Measurements from ENCODE around the gene LRCH1.
A peak's percentile ranks its signal among the peaks of the same experiment; 100 is the strongest.

The LRCH1 gene

DNA sequence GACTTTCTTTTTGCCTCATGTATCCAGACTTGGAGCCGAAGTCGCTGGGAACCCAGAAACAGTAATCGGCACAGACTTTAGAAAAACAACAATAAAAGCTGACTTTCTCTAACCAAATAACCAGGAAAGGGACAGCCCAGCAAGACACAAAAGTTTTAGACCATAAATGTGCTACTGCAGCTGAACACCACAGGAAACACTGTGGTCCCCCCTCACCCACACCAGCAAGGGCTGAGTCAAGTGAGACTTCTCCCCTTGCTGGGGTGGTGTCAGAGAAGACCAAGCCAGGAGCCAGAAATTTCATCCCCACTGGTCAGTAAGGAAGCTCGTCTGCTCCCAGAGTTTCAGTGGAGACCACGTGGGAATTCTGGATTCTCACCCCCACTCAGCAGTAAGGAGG is 173.4 kb downstream of the LRCH1 start:
- DNase-seq, result no peak
- no peak for TF ChIP-seq POLR2A (IDR thresholded peaks at IDR 0.05; ENCODE audit: low read length)
- no peak for TF ChIP-seq GATA1 (IDR thresholded peaks at IDR 0.05; ENCODE audit: low read depth, low read length)

DNA sequence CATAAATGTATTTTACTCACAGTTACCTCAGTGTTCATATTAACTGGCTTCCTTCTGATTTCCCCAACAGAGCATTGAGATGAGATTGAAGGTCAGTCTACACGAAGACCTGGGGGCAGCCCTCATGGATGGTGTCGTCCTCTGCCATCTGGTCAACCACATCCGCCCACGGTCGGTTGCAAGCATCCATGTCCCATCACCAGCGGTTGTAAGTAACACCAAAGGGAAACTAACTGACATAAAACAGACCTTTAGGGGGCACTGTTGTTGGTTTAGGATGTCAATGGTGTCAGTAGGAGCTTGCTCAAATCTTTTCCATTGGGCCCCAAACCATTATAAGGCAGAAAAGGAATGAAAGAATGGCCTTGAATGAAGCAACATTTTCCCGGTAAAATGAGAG is 175.8 kb downstream of the LRCH1 start:
- no peak for TF ChIP-seq POLR2A (IDR thresholded peaks at IDR 0.05; ENCODE audit: low read length)
- no peak for TF ChIP-seq GATA1 (IDR thresholded peaks at IDR 0.05; ENCODE audit: low read depth, low read length)
- DNase-seq, result peak; percentile 35

DNA sequence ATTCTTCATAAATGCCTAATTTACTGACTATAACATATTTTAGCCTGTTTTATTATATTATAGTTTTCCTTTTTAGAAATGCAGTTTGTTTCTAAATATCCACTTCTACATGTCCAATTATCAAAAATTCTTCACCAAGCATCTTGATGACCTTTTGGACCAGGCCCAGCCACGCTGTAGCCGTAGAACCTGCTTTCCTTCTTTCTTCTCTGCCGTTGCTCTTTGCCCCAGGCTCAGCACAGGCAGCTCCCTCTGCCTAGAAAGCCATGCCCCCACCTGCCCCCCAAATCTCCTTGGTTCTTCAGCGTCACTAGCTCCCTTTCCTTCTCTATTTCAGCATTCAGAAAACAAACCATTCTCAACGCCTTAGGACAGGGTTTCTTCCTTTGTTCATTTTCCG is 178.6 kb downstream of the LRCH1 start:
- no peak for DNase-seq
- TF ChIP-seq GATA1 (IDR thresholded peaks at IDR 0.05; ENCODE audit: low read depth, low read length) (no peak), POLR2A (IDR thresholded peaks at IDR 0.05; ENCODE audit: low read length) (no peak)

DNA sequence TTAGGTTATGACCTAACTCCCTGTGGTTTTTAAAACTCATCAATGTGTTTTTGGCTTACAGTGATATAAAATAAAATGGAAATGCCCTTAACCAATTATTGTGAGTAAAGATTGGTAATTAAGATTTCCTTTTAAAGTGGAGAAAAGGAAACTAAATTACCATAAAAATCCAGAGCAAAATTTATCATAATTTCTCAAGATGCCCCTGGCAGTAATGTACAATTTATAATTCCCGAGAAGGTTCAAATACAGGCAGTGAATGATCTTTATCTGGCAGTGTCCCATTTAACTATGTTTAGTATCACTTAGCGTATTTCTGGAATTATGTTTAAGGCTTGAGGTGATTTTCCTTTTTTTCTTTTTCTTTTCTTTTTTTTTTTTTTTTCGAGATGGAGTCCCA is 182.5 kb downstream of the LRCH1 start:
- TF ChIP-seq POLR2A (IDR thresholded peaks at IDR 0.05; ENCODE audit: low read length), result no peak
- no peak for TF ChIP-seq GATA1 (IDR thresholded peaks at IDR 0.05; ENCODE audit: low read depth, low read length)
- DNase-seq, result no peak

DNA sequence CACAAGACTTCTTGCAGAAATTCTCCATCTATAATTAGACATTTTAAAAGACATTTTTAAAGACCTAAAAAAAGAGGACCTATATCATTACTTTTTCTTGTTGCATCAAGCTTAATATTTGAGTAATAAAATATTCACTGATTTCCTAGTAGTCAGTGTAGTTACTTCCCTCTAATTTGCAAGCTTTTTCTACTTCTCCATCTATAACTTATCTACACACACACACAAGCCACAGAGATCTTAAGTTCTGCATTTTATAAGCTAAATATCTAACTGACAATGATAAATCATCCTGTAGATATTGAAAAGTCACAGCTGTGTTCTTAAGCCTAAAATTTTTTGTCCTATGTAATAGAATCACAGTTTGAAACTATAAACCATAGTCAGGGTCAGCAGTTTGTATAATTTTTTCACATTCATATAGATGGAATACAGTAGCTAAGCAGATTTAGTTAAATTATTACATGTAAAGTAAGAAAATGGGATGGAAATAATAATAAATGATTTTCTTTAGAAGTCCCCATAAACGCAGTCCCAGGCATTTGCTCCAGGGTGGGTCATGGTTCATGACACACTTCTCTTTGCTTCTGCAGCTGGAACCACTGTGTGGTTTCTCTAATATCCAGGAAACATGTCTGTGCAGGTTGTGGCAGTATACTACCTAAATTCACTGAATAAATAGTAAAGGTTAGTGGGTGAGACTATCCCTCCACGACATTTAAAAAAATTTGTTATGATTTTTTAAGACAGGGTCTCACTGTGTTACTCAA is 183.8 kb downstream of the LRCH1 start:
- DNase-seq, result no peak
- TF ChIP-seq GATA1 (IDR thresholded peaks at IDR 0.05; ENCODE audit: low read depth, low read length) (no peak), POLR2A (IDR thresholded peaks at IDR 0.05; ENCODE audit: low read length) (no peak)

DNA sequence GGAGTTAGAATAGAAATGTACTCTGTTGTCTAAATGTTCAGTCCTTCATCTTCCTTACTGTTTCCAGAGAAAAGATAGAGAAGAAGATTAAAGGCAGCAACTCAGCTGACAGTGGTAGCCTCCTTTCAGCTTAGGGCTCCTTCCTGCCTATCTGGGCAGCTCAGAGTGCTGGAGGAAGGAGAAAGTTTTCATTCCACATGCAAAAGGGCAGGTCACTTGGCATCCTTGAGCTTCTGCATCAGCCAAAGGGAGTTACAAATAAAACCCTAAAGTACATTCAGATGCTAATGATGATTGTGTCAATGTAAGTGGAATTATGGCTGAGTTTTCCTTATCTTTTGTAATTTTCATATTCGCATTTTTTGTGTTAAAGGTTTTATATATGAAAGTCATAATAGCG is 185.1 kb downstream of the LRCH1 start:
- TF ChIP-seq POLR2A (IDR thresholded peaks at IDR 0.05; ENCODE audit: low read length) (no peak), GATA1 (IDR thresholded peaks at IDR 0.05; ENCODE audit: low read depth, low read length) (no peak)

DNA sequence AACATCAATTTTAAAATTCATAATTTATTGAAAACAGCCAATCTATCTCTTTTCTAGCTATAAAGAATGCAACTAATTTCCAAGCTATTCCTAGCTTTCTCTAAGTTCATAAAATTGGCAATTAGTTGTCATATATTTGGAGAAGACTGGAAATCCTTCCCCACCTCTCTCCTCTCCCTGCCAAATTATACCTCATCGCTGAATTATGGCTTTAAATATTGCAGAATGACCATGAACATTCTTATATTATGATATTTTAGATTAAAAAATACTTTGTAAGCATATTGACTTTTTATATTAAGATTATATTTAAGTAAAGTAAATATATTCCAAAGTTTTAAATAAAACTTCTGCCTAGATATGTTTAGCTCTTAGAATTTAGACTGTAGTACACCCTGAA is 185.8 kb downstream of the LRCH1 start:
- no peak for DNase-seq
- no peak for TF ChIP-seq POLR2A (IDR thresholded peaks at IDR 0.05; ENCODE audit: low read length)
- TF ChIP-seq GATA1 (IDR thresholded peaks at IDR 0.05; ENCODE audit: low read depth, low read length), result no peak

More for the DNA sequence above, 185.1 kb downstream of the LRCH1 start:
- no peak for DNase-seq

DNA sequence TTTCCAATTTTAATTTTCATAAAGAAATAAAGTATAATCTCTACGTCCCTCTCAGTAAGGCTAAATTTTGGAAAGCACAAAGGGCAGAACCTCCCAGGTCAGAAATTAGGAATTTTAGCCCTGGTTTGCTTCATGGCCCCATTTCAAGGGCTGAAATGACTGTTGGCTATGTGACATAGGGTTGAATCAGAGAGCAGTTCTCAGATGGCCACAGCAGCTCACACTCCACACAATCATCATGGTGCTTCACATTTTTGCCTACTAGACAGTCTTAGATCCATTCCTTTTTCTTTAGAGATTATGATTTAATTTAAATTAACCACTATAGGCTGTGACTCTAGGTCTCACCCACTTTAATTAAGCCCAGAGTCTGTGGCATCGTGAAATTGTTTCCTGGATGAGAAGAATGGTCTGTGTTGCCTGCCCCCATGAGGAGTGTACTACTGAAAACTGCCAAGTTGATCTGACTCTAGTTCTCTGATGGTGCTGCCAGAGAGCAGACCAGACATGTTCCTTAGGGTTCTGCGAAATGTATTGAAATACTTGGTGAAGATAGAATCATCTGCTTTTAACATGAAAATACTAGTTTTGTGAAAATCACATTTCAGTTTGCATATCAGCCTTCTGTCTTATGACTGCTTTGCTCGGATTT is 186.6 kb downstream of the LRCH1 start:
- no peak for TF ChIP-seq POLR2A (IDR thresholded peaks at IDR 0.05; ENCODE audit: low read length)
- no peak for TF ChIP-seq GATA1 (IDR thresholded peaks at IDR 0.05; ENCODE audit: low read depth, low read length)
- no peak for DNase-seq

DNA sequence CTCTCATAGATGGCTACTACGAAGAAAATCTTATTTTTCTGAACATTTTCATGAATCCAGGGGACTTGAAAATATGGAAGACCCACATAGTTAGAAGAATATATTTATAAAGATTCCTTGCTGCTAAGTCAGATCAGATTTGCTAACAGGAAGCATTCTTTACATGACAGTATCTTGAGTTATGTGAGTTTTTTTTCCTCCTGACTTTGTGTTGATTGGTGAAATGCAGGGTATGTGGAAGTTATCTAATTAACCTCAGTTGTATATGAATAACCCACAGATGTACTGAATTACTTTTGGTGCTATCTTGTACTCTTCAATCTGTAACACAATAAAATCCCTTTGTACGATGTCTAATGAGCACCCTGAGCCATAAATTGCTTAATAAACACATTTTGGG is 190.2 kb downstream of the LRCH1 start:
- no peak for TF ChIP-seq POLR2A (IDR thresholded peaks at IDR 0.05; ENCODE audit: low read length)
- no peak for TF ChIP-seq GATA1 (IDR thresholded peaks at IDR 0.05; ENCODE audit: low read depth, low read length)
- DNase-seq, result no peak

DNA sequence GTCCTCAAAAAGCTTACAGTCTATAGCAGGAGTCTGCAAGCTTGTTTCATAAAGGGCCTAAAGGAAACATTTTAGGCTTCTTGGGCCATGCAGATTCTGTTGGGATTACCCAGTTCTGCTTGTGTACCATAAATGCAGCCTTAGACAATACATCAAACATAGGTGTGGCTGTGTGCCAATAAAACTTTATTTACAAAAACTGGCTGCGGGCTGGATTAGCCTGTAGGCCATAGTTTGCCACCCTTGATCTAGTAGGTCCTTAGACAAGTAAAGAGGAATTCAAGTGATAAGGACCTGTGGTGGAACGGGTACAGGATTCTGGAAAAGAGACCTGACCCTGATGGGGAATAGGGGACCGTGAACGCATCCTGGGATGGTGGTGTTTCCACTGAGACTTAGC is 192.1 kb downstream of the LRCH1 start:
- DNase-seq, result no peak
- no peak for TF ChIP-seq GATA1 (IDR thresholded peaks at IDR 0.05; ENCODE audit: low read depth, low read length)
- TF ChIP-seq POLR2A (IDR thresholded peaks at IDR 0.05; ENCODE audit: low read length), result no peak

DNA sequence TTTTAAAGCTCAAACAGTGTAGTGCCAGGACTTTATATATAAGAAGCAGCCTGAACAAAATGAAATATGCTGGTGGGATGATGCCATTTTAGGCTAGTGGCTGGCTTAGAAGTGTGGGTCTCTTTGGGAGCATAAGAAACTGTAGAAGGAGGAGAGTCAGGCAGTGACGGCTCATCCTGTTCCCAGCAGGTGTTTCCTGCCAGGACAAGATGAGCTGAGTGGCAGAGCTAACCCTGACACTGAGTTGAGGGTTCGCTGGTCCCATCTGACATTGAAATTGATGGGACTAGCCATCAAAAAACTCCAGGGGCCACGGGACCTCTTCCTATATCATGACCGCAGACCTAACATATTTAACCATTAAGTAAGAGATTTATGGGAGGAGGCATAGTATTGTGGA is 192.7 kb downstream of the LRCH1 start:
- TF ChIP-seq GATA1 (IDR thresholded peaks at IDR 0.05; ENCODE audit: low read depth, low read length) (no peak), POLR2A (IDR thresholded peaks at IDR 0.05; ENCODE audit: low read length) (no peak)
- no peak for DNase-seq

DNA sequence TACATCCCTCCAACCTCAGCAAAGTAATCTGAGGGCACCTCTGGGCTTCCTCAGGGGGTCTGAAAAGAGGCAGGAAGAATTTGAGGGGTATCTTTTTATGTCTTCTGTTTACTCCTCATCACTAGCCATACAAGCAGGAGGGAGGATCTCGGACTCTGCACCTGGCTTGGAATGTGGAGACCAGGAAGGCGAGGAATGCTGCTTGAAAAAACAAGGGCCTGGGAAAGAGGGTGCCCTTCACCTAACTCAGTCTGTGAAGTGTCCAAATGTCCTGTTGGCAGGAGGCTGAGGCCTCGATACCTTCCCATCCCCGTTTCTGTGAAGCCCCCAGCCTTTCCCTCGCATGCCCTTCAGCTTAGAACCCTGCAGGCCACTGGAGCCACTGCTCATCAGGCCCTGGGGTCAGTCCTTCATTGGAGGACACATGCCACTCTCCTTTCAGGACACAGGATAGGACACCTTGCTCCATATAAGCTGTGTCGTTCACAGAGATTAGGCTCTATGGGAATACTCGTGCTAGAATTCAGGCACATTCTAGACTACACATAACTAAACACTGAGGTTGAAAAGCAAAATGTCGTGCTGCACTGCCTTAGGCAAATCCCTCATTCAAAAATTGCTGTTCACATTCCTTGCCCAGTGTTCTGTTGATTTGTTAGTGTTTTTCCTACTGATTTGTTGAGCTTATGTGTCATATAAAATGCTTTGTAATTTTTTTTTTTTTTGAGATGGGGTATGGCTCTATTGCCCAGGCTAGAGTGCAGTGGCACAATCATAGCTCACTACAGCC is 194.3 kb downstream of the LRCH1 start:
- no peak for TF ChIP-seq POLR2A (IDR thresholded peaks at IDR 0.05; ENCODE audit: low read length)
- no peak for TF ChIP-seq GATA1 (IDR thresholded peaks at IDR 0.05; ENCODE audit: low read depth, low read length)
- DNase-seq, result no peak

DNA sequence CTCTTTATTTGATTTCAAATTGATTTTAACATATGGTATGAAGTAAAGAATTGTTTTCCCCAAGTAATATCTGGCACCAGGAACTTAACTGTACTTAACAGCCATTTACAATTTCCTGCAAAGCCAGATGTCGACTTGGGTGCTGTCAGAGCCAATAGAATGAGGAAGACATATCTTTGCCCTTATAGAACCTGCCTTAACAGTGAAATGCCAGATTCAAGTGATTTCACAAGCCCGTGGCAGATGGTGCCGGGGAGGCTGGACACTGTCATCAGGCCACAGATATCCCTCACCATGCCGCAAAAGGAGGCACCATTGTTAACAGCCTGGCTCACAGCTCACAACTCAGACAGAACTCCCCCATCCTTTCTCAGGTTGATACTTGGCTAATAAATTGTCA is 195.3 kb downstream of the LRCH1 start:
- TF ChIP-seq GATA1 (IDR thresholded peaks at IDR 0.05; ENCODE audit: low read depth, low read length), result no peak
- no peak for TF ChIP-seq POLR2A (IDR thresholded peaks at IDR 0.05; ENCODE audit: low read length)
- no peak for DNase-seq

DNA sequence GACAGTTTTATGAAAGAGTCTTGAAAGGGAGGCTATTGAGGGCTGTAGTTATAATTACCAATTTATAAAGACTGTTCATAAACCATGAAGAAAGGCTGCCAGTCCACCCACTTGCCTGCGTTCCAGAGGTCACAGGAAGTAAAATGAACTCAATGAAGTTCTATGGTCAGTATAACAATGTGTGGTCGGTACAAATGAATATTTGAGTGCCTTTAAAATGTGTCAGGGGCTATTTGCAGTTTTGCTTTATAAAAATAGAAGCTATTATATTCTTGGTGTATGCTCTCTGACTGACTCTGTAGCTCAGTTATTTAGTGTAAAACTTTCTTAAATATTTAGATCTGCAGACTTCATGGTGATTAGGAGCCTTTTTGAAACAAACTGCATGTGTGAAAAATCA is 197.0 kb downstream of the LRCH1 start:
- TF ChIP-seq GATA1 (IDR thresholded peaks at IDR 0.05; ENCODE audit: low read depth, low read length) (no peak), POLR2A (IDR thresholded peaks at IDR 0.05; ENCODE audit: low read length) (no peak)
- no peak for DNase-seq

All from erythroblast (primary cell).